Activated CD4-positive, CD25-positive, alpha-beta regulatory T cell treated with anti-CD3 and anti-CD28 coated beads, Interleukin-2, amount 50 U/mL, for 24 hours (primary cell): ENCODE results near the gene TBC1D5.

Experiments used
- ATAC-seq, 2 donors: fragments of 150-1000 bp; cut with Tn5 transposase; one replicate each; pipeline ENCODE4 v1.10.0; 2021; ENCODE audit warnings: mild to moderate bottlenecking in 1 of 2, moderate library complexity in 1 of 2

Gene TBC1D5

DNA sequence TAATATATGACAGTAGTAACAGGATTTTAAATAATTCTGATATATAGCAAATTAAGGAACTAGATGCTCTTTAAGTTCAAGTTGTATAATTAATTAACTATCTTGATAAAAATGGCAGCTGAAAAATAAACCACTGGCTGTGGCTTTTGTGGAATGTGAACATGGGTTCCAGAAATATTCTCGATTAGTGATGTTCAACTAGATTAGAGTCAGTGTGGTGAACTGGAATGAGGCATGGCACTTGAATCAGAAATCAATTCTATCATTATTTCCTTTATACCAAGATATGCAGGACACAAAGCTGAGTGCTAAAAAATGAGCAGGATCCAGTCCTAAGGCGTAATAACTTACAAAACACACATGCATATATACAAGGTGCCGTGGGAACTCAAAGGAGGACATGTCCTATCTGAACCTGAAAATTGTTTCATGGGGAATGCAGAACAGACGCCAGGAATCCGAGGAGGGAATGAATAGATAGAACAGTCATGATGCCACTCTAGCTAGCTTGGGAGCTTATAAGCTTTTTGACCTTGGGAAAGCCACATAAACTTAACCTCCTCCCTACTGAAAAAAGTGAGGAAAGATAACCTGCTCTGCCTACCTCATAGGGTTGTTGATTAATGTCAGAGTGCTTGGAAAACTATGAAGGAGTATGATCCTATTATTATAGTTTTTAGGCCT, 455.3 kb downstream of the TBC1D5 start:
- no peak for ATAC-seq

DNA sequence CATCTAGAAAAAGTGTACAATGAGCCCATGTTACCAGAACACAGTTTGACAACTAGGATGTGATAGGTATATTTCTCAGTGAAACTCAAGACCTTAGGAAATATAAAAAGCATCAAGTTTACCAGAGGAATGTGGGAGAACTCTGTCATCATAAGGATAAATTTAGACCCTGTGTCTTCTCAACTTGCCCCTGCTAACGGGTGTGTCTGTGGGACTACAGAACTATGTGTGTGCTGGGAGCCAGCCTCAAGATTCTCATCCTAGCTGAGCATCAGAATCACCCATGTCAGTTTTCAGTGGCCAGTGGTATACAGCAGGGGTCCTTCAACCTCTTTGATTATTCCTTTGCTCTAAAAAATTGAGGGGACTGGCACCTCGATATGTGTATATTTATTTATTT, 464.4 kb downstream of the TBC1D5 start:
- ATAC-seq: no peak

DNA sequence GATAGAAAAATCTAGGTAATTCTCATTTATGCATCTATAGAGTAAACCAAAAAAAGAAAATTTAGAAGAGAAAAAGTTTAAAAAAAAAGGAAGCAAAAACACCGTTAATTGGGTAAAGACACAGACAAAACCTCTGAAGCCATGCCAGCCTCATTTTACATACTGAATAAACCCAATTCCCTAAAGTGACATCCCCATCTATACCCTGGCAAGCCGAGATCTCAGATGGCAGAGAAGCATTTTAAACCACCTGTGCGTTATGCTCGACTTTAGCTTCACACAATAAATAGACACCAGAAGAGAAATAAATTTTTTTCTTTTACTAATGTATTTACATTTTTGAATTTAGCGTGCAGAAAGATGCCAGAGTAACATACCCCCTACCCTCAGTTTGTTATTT, 475.6 kb downstream of the TBC1D5 start:
- ATAC-seq: no peak

DNA sequence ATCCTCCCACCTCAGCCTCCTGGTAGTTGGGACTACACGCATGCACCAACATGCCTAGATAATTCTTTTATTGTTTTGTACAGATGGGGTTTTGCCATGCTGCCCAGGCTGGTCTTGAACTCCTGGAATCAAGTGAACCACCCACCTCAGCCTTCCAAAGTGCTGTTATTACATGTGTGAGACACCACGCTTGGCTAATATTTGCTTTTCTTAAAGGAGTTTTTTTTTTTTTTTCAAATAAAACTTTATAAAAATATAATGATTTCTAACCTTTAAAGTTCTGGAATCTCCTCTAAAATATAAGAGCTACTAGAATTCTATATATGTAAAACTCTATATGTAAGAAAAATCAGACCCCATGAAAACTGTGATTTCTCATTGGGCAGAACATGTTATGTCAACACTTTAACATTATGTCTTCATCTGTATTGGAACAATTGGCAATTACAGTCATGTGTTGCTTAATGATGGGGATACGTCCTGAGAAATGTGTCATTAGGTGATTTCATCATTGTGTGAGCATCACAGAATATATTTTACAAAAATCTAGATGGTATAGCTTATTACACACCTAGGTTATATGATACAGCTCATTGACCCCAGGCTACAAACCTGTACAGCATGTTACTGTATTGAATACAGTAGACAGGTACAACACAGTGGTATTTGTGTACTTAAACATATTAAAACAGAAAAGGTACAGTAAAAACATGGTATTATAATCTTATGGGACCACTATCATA, 480.6 kb downstream of the TBC1D5 start:
- no peak for ATAC-seq

DNA sequence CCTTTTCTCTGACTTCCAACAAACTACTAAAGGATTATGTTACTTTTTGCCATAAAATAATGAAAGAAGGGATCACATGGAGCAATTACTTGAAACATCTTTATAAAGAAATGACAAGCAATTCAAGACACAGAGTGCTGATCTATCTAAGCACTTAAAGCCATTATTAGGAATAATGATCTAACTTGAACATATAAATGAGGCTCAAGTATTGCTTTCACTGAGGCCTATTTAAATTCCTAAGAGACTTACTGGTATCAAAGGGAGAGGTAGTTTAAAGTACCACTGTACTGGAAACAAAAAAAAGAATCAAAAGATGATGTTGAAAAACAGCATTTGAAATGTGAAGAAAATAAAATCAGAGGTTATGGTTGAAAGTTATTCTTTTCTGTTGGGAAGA, 482.2 kb downstream of the TBC1D5 start:
- no peak for ATAC-seq

DNA sequence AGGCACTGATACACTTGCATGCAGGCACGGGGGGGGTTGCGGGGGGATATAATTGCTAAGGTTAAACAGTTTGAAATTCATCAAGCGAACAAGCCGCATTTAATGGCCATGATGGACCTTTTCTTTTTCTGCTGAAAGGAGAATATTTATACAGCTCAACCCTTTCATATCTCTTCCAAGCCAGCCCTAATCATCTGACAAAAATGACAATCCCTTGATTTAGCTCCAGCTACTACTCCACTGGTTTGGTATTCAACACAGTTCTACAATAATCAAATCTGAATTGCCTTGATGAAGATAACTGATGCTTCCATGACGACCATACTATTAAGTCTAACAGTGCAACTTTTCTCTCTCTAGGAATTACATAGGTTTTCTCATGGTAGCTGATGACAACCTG, 482.7 kb downstream of the TBC1D5 start:
- no peak for ATAC-seq

DNA sequence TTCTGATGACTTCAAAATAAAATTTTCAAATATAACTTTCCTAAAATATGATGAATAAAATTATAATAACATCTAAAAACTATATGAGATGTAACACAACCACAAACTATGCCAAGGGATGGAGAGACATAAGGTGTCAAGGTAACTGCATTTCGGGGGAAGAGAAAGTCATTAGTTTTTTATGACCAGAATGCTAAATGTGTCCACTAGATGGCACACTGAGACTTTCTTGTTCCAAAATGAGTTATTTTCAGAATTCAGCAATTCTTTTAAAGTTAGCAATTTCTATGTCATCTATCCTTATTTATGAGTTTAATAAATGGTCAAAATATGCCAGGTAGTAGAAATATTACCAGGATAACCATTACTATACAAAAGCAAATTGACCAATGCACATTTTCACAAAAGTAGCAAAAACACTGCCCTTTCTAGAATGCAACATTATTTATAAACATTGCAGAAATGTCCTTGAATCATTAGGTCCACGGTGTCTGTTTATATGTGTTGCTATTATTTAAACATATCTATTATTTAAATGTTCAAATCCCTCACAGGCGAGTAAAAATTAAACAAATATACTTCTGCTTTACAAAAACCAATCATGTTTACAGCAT, 483.5 kb downstream of the TBC1D5 start:
- ATAC-seq: no peak

DNA sequence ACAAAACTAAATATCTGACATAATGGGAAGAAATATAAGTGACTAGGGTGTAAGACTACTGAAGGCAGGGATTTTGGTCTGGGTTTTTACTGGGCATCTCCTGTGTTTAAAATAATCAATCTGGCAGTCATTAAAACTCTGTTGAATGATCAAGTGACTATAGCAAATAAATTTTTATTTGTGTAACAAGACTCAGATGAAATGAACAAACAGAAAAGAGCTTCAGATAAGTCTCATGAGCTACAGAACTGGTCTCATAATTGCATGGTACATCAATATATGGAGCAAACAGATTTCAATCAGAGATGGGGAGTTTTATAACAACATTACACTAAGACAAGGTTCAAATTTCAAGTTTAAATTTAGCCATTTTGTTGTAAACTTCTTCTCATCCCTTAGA, 485.2 kb downstream of the TBC1D5 start:
- ATAC-seq: no peak

DNA sequence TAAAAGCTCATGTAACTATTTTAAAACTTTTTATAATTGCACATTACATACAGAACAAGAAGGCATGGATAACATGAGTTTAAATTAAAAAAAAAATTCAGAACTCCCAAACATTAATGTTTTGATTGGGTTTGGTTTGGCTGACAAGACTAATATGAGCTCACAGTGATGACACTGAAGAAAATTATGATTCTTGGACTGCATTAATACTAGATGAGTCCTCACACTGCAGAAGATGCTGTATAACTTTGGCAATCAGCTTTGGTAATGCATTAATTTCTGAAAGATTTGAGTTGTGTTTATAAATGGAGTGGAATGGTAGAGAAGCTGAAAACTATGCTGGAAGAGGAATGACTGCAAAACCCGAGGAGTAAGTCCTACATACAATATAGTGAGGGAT, 498.8 kb downstream of the TBC1D5 start:
- no peak for ATAC-seq

DNA sequence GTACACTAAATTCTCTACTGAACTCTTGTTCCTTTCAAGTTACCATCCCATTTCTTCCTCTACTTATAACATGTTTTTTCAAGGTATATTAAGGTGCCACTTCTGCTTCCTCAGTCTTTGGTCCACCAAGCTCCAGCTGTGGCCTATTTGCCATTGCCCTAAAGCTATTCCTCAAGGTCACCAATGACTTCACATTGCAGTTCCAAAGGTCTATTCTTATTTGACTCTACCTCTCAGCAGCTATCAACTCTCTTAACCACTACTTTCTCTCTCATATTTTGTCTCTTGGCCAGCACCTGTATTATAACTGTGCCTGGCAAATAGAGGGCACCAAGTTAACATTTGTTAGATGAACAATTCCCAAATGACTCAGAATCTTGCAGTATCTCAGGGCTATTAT, 503.0 kb downstream of the TBC1D5 start:
- no peak for ATAC-seq

DNA sequence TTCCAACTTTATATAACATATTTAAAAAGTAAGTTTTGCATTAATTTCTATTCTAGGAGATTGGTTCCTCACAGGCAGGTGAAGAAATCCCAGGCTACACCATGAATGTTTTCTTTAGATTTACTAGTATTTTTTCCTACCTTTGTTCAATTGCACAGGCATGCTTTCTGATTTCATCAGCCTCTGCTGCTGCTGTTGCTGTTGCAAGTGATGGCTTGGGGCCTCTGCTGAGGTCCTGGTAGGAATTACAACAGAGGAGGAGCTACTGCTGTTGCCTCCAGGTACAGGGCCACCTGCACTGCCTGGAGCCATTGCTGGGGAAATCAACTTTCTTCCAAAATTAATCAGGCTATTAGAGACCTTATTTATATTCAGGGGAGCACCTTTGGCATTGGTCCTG, 504.4 kb downstream of the TBC1D5 start:
- no peak for ATAC-seq

DNA sequence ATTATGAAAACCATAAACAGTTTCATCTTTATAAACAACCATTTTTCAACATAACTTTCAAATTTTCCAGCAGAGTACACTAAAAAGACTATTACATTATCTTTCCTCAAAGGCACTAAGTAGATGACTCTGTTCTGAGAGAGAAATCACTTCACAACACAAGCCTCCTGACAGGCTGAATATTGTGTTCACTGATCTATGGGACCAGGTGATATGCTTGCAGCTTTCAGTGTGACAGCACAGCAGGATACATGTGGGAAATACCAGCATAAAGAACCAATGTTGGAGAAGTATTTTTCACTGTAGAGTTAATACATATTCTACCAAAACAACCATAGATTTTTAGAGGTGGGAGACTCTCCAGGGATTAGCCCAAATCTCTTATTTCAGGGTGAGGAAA, 507.1 kb downstream of the TBC1D5 start:
- ATAC-seq: no peak

DNA sequence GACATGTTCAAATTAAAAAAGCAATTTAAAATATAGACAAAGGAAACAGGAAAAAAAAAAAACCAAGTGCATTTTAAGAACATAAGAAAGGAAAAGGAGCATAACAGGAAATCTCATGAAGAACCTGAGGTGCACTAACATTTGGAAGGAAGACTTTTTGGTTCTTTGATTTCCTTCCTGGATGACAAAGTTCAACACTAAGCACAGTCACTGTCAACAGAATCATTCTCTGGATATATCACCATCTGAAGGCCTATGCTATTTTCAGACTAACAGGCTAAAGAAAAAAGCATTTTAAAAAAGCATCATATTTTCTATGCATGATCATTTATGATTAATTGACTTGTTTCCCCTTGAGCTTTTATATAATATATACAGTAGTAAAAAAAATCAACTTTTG, 508.0 kb downstream of the TBC1D5 start:
- no peak for ATAC-seq

DNA sequence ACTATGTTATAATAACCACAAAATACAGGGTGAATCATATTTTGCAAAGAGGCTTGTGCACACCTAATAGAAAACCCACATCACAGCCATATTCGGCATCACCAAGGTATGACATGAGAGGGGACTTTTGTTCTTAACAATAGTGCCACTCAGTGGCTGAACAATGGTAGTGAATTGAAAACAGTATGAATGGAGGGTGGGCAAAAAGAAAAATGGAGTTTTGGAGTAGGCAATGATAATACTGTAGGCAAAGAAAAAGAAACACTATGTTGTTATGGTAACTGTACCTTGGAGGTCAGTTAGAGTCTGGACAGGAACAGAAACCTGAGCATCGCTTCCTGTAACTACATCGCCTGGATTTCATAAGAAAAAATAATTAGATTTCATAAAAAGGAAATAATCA, 509.0 kb downstream of the TBC1D5 start:
- peak; percentile 100 for ATAC-seq

DNA sequence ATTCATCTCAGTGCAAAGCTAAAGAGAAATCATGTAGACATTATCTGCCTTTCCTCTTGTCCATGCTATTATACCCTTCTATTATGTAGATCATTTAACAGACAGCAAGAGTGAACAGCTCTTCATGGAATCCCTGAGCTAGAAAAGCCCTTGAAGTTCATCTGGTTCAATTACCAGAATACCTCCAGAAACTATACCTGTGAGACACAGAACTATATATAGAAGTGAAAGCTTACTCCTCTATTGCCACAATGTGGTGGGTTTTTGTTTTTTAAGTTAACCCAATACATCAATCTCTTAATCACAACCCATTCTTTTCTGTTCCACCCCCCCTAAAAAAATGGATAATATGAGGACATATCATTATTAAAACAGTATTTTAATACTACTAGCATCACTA, 510.0 kb downstream of the TBC1D5 start:
- no peak for ATAC-seq

DNA sequence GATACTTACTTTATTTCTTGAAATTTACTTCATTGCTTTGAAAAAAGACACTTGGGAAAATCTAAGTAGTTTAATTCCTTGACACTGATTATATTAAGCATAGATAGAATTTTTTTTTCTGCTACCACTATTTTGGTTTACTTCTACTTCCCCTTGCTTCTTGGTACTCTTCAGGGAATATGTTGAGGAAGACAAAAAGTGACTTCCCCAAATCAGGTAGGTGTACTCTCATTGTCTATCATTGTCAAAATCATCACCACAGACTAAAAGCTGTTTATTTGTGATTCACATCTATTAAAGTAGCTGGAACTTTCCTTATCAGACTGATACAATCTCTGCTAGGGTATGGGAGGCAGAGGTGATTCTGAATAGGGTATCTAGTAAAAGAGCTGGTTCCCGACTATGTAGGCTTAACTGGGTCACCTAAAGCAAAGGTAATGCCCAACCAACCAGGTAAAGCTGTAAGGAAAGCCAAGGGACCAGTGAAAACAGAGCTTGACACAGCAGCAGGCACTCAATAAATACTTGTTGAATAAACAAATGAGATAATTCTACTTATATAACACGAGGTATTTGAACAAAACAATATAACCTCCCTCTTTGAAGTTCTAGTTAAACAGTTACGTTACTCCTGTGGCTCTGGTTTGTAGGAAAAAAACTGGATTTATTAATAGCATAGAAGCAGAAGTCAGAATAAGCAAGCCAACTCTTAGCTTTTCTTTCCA, 510.7 kb downstream of the TBC1D5 start:
- ATAC-seq: no peak

DNA sequence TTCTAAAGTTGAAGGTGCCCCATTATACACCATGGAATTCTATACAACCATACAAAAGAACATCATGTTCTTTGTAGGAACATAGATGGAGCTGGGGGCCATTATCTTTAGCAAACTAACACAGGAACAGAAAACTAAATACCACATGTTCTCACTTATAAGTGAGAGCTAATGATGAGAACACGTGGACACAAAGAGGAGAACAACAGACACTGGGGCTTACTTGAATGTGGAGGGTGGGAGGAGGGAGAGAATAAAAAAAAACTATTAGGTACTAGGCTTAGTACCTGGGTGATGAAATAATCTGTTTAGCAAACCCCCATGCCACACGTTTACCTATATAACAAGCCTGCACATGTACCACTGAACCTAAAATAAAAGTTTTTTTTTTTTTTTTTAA, 515.0 kb downstream of the TBC1D5 start:
- ATAC-seq: no peak

DNA sequence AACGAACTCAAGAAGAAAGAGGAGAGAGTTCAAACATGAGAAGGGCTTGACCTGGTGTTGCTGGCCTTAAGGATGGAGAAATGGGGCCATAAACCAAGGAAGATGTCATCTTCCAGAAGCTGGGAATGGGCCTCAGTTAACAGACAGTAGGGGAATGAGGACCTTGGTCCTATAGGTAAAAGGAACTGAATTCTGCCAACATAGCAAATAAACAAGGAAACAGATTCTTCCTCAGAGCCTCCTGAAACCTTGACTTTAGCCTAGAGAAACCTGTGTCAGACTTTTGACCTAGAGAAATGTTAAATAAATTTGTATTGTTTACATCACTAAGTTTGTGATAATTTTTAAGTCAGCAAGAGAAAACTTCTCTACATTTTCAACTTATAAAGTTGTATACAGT, 520.9 kb downstream of the TBC1D5 start:
- ATAC-seq: no peak

DNA sequence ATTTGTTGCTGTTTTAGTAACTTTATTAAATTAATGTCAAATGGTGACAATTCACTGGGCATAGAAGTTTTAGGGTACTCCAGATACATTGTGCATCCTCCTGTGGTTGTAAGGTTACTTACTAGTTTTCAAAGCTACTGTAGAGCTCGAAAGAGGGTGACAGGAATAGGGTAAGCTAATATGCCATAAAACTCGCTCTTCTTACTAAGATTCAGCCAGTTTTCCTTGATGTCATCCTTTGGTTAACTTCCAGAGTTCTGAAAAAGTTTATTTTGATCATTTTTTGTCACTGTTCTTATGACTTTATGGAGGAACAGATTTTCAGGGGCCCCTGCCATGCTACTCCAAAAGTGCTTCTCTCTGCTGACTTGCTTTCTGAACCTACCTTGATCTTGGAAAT, 522.8 kb downstream of the TBC1D5 start:
- no peak for ATAC-seq

DNA sequence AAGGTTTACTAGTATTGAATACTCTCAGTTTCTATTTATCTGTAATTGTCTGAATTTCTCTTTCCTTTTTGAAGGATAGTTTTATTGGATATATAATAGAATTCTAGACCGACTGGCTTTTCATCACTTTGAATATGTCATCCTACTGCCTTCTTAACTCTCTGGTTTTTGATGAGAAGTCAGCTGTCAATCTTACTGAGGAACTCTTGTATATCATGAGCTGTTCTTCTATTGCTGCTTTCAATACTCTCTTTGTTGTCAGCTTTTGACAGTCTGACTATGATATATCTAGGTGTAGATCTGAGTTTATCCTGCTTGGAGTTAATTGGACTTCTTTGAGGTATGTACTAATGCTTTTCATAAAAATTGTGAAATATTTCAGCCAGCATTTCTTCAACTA, 523.8 kb downstream of the TBC1D5 start:
- ATAC-seq: no peak

DNA sequence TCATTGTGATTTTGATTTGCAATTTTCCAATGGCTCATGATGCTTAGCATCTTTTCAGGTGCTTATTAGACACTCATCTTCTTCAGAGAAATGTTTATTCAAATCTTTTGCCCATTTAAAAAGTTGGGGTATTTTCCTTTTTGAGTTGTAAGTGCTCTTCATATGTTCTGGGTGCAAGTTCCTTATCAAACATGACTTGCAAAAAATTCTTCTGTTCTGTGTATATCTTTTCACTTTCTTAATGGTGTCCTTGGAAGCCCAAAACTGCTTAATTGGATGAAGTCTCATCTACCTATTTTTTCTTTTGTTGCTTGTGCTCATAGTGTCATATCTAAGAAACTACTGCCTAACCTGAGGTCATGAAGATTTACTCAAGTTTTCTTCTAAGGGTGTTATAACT, 524.8 kb downstream of the TBC1D5 start:
- ATAC-seq: no peak

DNA sequence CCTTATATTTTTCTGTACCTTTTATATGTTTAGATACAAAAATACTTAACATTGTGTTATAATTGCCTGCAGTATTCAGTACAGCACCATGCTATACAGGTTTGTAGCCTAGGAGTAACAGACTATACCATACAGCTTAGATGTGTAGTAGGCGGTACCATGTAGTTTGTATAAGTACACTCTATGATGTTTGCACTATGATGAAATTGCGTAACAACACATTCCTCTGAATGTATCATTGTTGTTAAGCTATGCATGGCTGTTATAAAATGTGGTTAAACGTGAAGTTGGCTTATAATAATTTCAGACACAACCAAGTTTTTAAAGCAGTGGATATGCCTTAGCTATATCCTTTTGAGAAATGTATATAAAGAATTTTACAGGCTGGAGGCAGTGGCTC, 529.3 kb downstream of the TBC1D5 start:
- no peak for ATAC-seq

DNA sequence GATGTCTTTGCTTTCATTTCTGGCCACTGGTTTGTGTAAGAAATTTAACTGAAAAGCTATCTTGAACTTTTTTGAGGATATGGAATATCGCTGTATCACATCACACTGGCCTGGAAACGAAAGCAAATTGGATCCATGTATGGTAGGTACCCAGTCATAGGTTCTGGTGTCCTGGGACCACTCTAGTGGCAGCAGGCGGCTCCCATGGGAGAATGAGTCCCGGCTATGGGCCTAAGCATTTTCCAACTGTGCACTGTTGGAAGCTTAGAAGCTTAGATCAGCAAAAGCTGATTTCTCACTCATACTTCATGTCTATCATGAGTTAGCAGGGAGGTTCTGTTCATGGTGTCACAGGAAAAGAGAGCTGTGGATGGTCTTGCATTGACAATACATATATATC, 534.5 kb downstream of the TBC1D5 start:
- no peak for ATAC-seq

DNA sequence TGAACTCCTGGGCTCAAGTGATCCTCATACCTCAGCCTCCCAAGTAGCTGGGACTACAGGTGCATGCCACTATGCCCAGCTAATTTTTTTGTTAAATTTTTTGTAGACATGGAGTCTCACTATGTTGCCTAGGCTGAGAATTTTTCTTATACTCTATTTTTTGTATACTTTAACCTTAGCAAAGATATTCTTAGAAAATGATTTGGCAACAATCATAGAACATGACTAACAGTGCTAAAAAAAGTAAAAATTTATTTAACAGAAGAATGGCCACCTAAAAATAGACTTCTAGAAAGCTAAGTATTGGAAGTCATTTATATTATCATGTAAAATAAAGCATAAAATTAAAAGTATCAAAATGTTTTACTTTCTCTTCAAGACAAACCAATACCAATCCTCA, 535.4 kb downstream of the TBC1D5 start:
- ATAC-seq: no peak
